ENCODE measurements around the gene TMEM252. TPM values are rescaled to one million over a fixed set of nuclear protein-coding genes. Genes with fewer than 3 reads are reported as not detected.
A peak's percentile ranks its signal among the peaks of the same experiment; 100 is the strongest.

TMEM252 gene
- polyA plus RNA-seq, 2 of the 4 experiments (the other 2 are of a cell fraction): not detected

GRCh38 chr9:68567565-68567964 lies 26.9 kb upstream of the TMEM252 start:
- H3K4me3 ChIP-seq: no peak overlapping the region
- POLR2A ChIA-PET: no interaction called here
- no peak for DNase-seq (ENCODE audit: low read depth in 1 of 2, low spot score in 1 of 2)
- FAIRE-seq: no peak
- WGBS (ENCODE audit: missing lambda C conversion rate): 48% methylated on average over 3 of the region's 3 CpGs
- H3K27ac ChIP-seq: no peak overlapping the region
- TF ChIP-seq RARB (CRISPR knock-in tag; IDR thresholded peaks at IDR 0.05): no peak
- TF ChIP-seq ZC3H11A (IDR thresholded peaks at IDR 0.05): no peak
- no peak for TF ChIP-seq GATA3 (IDR thresholded peaks at IDR 0.05; ENCODE audit: borderline replicate concordance)
- no peaks in the 10 kb centered on the region for H3K4me1 ChIP-seq
- no peak for ATAC-seq
- H3K9me3 ChIP-seq: no peaks in the 10 kb centered on the region
- no peak overlapping the region for H3K4me2 ChIP-seq
- CTCF ChIA-PET: interaction anchor here (0.6 to 1.4 kb wide), 9 partner anchors 9 to 432 kb away, joined by 3 to 5 read pairs (median 3); no protein-coding TSS in a partner anchor

- FAIRE-seq (no peak), DNase-seq (ENCODE audit: low read depth in 1 of 2, low spot score in 1 of 2) (no peak), ATAC-seq (no peak)
- CTCF ChIA-PET: interaction anchor here (1.7 to 2.4 kb wide), 2 partner anchors 17 to 21 kb away, joined by 3 to 9 read pairs; no protein-coding TSS in a partner anchor
- no peak overlapping the region for H3K4me3 ChIP-seq
- no peaks in the 10 kb centered on the region for H3K9me3 ChIP-seq
- no peaks in the 10 kb centered on the region for H3K4me1 ChIP-seq
- H3K27ac ChIP-seq: no peak overlapping the region
- H3K4me2 ChIP-seq: no peak overlapping the region
- TF ChIP-seq PHF8 (IDR thresholded peaks at IDR 0.05; ENCODE audit: borderline replicate concordance, low read depth) (no peak), JUN (IDR thresholded peaks at IDR 0.05) (no peak), ZC3H11A (IDR thresholded peaks at IDR 0.05) (no peak), TP53 (CRISPR knock-in tag; IDR thresholded peaks at IDR 0.05) (no peak), ZFP36 (IDR thresholded peaks at IDR 0.05; ENCODE audit: borderline replicate concordance, partially characterized antibody) (no peak), RNF2 (IDR thresholded peaks at IDR 0.05; ENCODE audit: borderline replicate concordance, low read depth) (no peak), FOXS1 (CRISPR knock-in tag; IDR thresholded peaks at IDR 0.05) (no peak), CTCF (IDR thresholded peaks at IDR 0.05) (no peak), FOSL2 (IDR thresholded peaks at IDR 0.05) (no peak), FOSL2 (CRISPR knock-in tag; IDR thresholded peaks at IDR 0.05) (no peak), CBX2 (IDR thresholded peaks at IDR 0.05; ENCODE audit: borderline replicate concordance, low read depth) (no peak), HMGXB4 (CRISPR knock-in tag; IDR thresholded peaks at IDR 0.05; ENCODE audit: borderline replicate concordance) (no peak), MYC (IDR thresholded peaks at IDR 0.05; ENCODE audit: borderline replicate concordance, low read length) (no peak), MAZ (IDR thresholded peaks at IDR 0.05; ENCODE audit: borderline replicate concordance, low read depth, low read length) (no peak)
- POLR2A ChIA-PET: no interaction called here
- WGBS (ENCODE audit: missing lambda C conversion rate): 25% methylated on average over 2 of the region's 2 CpGs
Measured at GRCh38 chr9:68562461-68562860, 21.8 kb upstream of the TMEM252 start.

- H3K4me2 ChIP-seq: no peak overlapping the region
- no peak overlapping the region for H3K27ac ChIP-seq
- no peak overlapping the region for H3K4me3 ChIP-seq
- no peaks in the 10 kb centered on the region for H3K9me3 ChIP-seq
- CTCF ChIA-PET: interaction anchor here (1.1 to 2.2 kb wide), 4 partner anchors 14 to 29 kb away, joined by 3 to 10 read pairs (median 5); no protein-coding TSS in a partner anchor
- ATAC-seq (peak; percentile 56 to 71; a peak in 4 of 6 replicates), FAIRE-seq (no peak), DNase-seq (ENCODE audit: low read depth in 1 of 2, low spot score in 1 of 2) (peak; percentile 13 to 40)
- POLR2A ChIA-PET: no interaction called here
- H3K4me1 ChIP-seq: no peaks in the 10 kb centered on the region
- WGBS (ENCODE audit: missing lambda C conversion rate): 45% methylated on average over 14 of the region's 14 CpGs
- TF ChIP-seq CTCF (IDR thresholded peaks at IDR 0.05): 0 out of 3 replicates have a peak, but pooled peaks have one; percentile 8
- no peak for TF ChIP-seq ZSCAN20 (CRISPR knock-in tag; IDR thresholded peaks at IDR 0.05)
- TF ChIP-seq FOSL2 (IDR thresholded peaks at IDR 0.05): no peak
- no peak for TF ChIP-seq FOSL2 (CRISPR knock-in tag; IDR thresholded peaks at IDR 0.05)
- no peak for TF ChIP-seq ZNF302 (CRISPR knock-in tag; IDR thresholded peaks at IDR 0.05)
- TF ChIP-seq RAD21 (conservative IDR thresholded peaks at IDR 0.05 in 1 of 2, IDR thresholded peaks at IDR 0.05 in 1 of 2): 0 out of 5 replicates have a peak, but pooled peaks of 1 of the 2 experiments have one; percentile 12
- no peak for TF ChIP-seq PBX3 (IDR thresholded peaks at IDR 0.05)
- TF ChIP-seq GATA3 (IDR thresholded peaks at IDR 0.05; ENCODE audit: borderline replicate concordance): no peak
Measured at GRCh38 chr9:68560071-68560844, 19.6 kb upstream of the TMEM252 start.
